ENCODE measurements around the gene MYL7. TPM values are rescaled to one million over a fixed set of nuclear protein-coding genes. Genes with fewer than 3 reads are reported as not detected.

The MYL7 gene
- total and polyA plus RNA-seq, 2 of the 13 experiments (the other 11 are each of a cell fraction or from before 2014, with no cell fraction given), result 1.8 TPM; not detected in 1

- ATAC-seq, result no peak
- TF ChIP-seq HES4 (CRISPR knock-in tag; IDR thresholded peaks at IDR 0.05; ENCODE audit: borderline replicate concordance), result no peak
- TF ChIP-seq MYPOP (CRISPR knock-in tag; IDR thresholded peaks at IDR 0.05), result no peak
- no peak for TF ChIP-seq KAT7 (CRISPR knock-in tag; IDR thresholded peaks at IDR 0.05; ENCODE audit: borderline replicate concordance)
- Histone ChIP-seq H2AFZ (ENCODE audit: low read length) (no peak overlapping the region), H3K9ac (ENCODE audit: insufficient read depth, low read depth, low read length) (no peak overlapping the region), H3K4me2 (ENCODE audit: low read depth, low read length) (no peak overlapping the region), H3K9me3 (ENCODE audit: low read length) (peaks cover 14% of the 10 kb centered on the region), H3K4me1 (ENCODE audit: insufficient read depth, low read length) (peaks cover 8% of the 10 kb centered on the region; the same call in 1 of the 2 replicates), H4K20me1 (ENCODE audit: insufficient read depth, low read length) (no peaks in the 10 kb centered on the region), H3K36me3 (replicated peaks in 1 of 2; ENCODE audit: control insufficient read depth in 1 of 2, insufficient read depth in 2 of 2, low read length in 2 of 2) (no peaks in the 10 kb centered on the region), H3K79me2 (ENCODE audit: insufficient read depth, low read length) (no peaks in the 10 kb centered on the region), H3K27ac (ENCODE audit: extremely low read length, insufficient read depth, low read length) (no peak overlapping the region), H3K27me3 (ENCODE audit: control insufficient read depth in 1 of 2, insufficient read depth in 2 of 2, low read length in 2 of 2) (peaks cover 2 to 20% of the 10 kb centered on the region in 2 experiments; a peak in 3 of 5 replicates), H3K4me3 (replicated peaks in 1 of 3; ENCODE audit: insufficient read depth in 1 of 3, low read depth in 2 of 3, low read length in 3 of 3) (no peak overlapping the region)
- FAIRE-seq, result no peak
- intact Hi-C loops (cut with micrococcal nuclease; ENCODE audit: unreplicated experiment), result loop anchor here (5.0 kb wide), 1 partner anchor 936 kb away; no protein-coding TSS in a partner anchor
- ChIA-PET CTCF (ENCODE audit: low intra/inter-chr PET ratio, low total read pairs) (no interaction called here), POLR2A (no interaction called here)
- WGBS (ENCODE audit: low lambda C conversion rate), result 29% methylated on average over 5 of the region's 5 CpGs
- DNase-seq (ENCODE audit: low spot score), result no peak
- in situ Hi-C loops (cut with HindIII; ENCODE audit: extremely low pct_ligation_motif_present, low pct_unique_long_range_greater_than_20kb), result no loop called here
- no TSS peak for BruUV-seq (replicated peaks)
Measured at GRCh38 chr7:44186736-44187135, 45.6 kb upstream of the MYL7 start.

GRCh38 chr7:44185729-44186128, 44.6 kb upstream of the MYL7 start:
- H3K27me3 ChIP-seq (ENCODE audit: control insufficient read depth in 1 of 2, insufficient read depth in 2 of 2, low read length in 2 of 2), result peaks cover 2 to 20% of the 10 kb centered on the region in 2 experiments; a peak in 3 of 5 replicates
- no peak overlapping the region for H3K4me3 ChIP-seq (replicated peaks in 1 of 3; ENCODE audit: insufficient read depth in 1 of 3, low read depth in 2 of 3, low read length in 3 of 3)
- in situ Hi-C loops (cut with HindIII; ENCODE audit: extremely low pct_ligation_motif_present, low pct_unique_long_range_greater_than_20kb) (no loop called here), intact Hi-C loops (cut with micrococcal nuclease; ENCODE audit: unreplicated experiment) (loop anchor here (5.0 kb wide), 1 partner anchor 937 kb away; no protein-coding TSS in a partner anchor)
- CTCF ChIA-PET (ENCODE audit: low intra/inter-chr PET ratio, low total read pairs), result no interaction called here
- DNase-seq (ENCODE audit: low spot score) (no peak), ATAC-seq (no peak), FAIRE-seq (no peak)
- POLR2A ChIA-PET, result no interaction called here
- TF ChIP-seq CENPX (CRISPR knock-in tag; IDR thresholded peaks at IDR 0.05) (no peak), NR0B2 (CRISPR knock-in tag; IDR thresholded peaks at IDR 0.05) (no peak), ZNF577 (CRISPR knock-in tag; IDR thresholded peaks at IDR 0.05; ENCODE audit: borderline replicate concordance, low read depth) (no peak), MBNL3 (CRISPR knock-in tag; conservative IDR thresholded peaks at IDR 0.05) (no peak), ZNF333 (CRISPR knock-in tag; IDR thresholded peaks at IDR 0.05; ENCODE audit: borderline replicate concordance) (no peak), ZBTB44 (CRISPR knock-in tag; IDR thresholded peaks at IDR 0.05) (no peak), ZMYM4 (CRISPR knock-in tag; IDR thresholded peaks at IDR 0.05) (no peak), ZNF362 (CRISPR knock-in tag; IDR thresholded peaks at IDR 0.05; ENCODE audit: borderline replicate concordance) (no peak)
- H2AFZ ChIP-seq (ENCODE audit: low read length), result no peak overlapping the region
- no TSS peak for BruUV-seq (replicated peaks)
- H3K79me2 ChIP-seq (ENCODE audit: insufficient read depth, low read length), result no peaks in the 10 kb centered on the region
- H3K9me3 ChIP-seq (ENCODE audit: low read length), result peaks cover 14% of the 10 kb centered on the region
- H4K20me1 ChIP-seq (ENCODE audit: insufficient read depth, low read length), result no peaks in the 10 kb centered on the region
- peaks cover 8% of the 10 kb centered on the region; the same call in 1 of the 2 replicates for H3K4me1 ChIP-seq (ENCODE audit: insufficient read depth, low read length)
- no peak overlapping the region for H3K9ac ChIP-seq (ENCODE audit: insufficient read depth, low read depth, low read length)
- no peaks in the 10 kb centered on the region for H3K36me3 ChIP-seq (replicated peaks in 1 of 2; ENCODE audit: control insufficient read depth in 1 of 2, insufficient read depth in 2 of 2, low read length in 2 of 2)
- WGBS (ENCODE audit: low lambda C conversion rate), result 0% methylated on average over 1 of the region's 5 CpGs
- no peak overlapping the region for H3K27ac ChIP-seq (ENCODE audit: extremely low read length, insufficient read depth, low read length)
- no peak overlapping the region for H3K4me2 ChIP-seq (ENCODE audit: low read depth, low read length)
